ENCODE results near the gene SLAMF1.
"Not testable (repeated sequence)": the region's sequence is repeated elsewhere in the genome, so short reads cannot be mapped to it uniquely, and the experiment has no call there.

The SLAMF1 gene

GRCh38 chr1:160657250-160657781, 10.5 kb upstream of the SLAMF1 start:
- peak; percentile 55 for DNase-seq (ENCODE audit: low read depth)
- H3K4me3 ChIP-seq (replicated peaks; ENCODE audit: low read depth, low read length) = no peak overlapping the region
- no peak for TF ChIP-seq CTCF (IDR thresholded peaks at IDR 0.05; ENCODE audit: low read length, missing control alignments)

- H3K4me3 ChIP-seq (replicated peaks; ENCODE audit: low read depth, low read length) = no peak overlapping the region
- DNase-seq (ENCODE audit: low read depth) = no peak
- no peak for TF ChIP-seq CTCF (IDR thresholded peaks at IDR 0.05; ENCODE audit: low read length, missing control alignments)
These were observed 9.9 kb upstream of the SLAMF1 start for GRCh38 chr1:160656737-160657136.

GRCh38 chr1:160653620-160654016, 6.8 kb upstream of the SLAMF1 start:
- H3K4me3 ChIP-seq (replicated peaks; ENCODE audit: low read depth, low read length) = no peak overlapping the region
- DNase-seq (ENCODE audit: low read depth) = no peak
- no peak for TF ChIP-seq CTCF (IDR thresholded peaks at IDR 0.05; ENCODE audit: low read length, missing control alignments)

GRCh38 chr1:160652924-160653619, 6.2 kb upstream of the SLAMF1 start:
- TF ChIP-seq CTCF (IDR thresholded peaks at IDR 0.05; ENCODE audit: low read length, missing control alignments) = no peak
- no peak for DNase-seq (ENCODE audit: low read depth)
- no peak overlapping the region for H3K4me3 ChIP-seq (replicated peaks; ENCODE audit: low read depth, low read length)

- not testable (repeated sequence) for DNase-seq (ENCODE audit: low read depth); H3K4me3 ChIP-seq (replicated peaks; ENCODE audit: low read depth, low read length)
These were observed 5.3 kb upstream of the SLAMF1 start for GRCh38 chr1:160652065-160652641.

- no peak for DNase-seq (ENCODE audit: low read depth)
- no peak overlapping the region for H3K4me3 ChIP-seq (replicated peaks; ENCODE audit: low read depth, low read length)
- no peak for TF ChIP-seq CTCF (IDR thresholded peaks at IDR 0.05; ENCODE audit: low read length, missing control alignments)
These were observed 4.7 kb upstream of the SLAMF1 start for GRCh38 chr1:160651433-160652064.

GRCh38 chr1:160647329-160647720, 481 bp upstream of the SLAMF1 start:
- DNase-seq (ENCODE audit: low read depth) = no peak
- TF ChIP-seq CTCF (IDR thresholded peaks at IDR 0.05; ENCODE audit: low read length, missing control alignments) = no peak
- H3K4me3 ChIP-seq (replicated peaks; ENCODE audit: low read depth, low read length) = no peak overlapping the region

Data from fibroblast of pulmonary artery (primary cell).